GM12892 (cell line): ENCODE results near the gene KIF5C.

Source experiments
- POLR2A ChIP-seq: IDR thresholded peaks from 2 replicates; pipeline ENCODE4 v1.6.1; 2011; ENCODE audit warnings: low read depth, low read length, control low read depth
- POLR2AphosphoS5 ChIP-seq: IDR thresholded peaks from 2 replicates; pipeline ENCODE4 v1.6.1; 2011; ENCODE audit warnings: low read depth, low read length, control low read depth

- TF ChIP-seq POLR2A = no peak
- TF ChIP-seq POLR2AphosphoS5 = no peak
Measured at GRCh38 chr2:148829618-148830017, 45.4 kb upstream of the KIF5C start.
